ENCODE results near the gene ATP11A. TPM values are rescaled to one million over a fixed set of nuclear protein-coding genes. Genes with fewer than 3 reads are reported as not detected.

Gene ATP11A
- total and polyA plus RNA-seq, 9 of the 15 experiments (the other 6 are each of a cell fraction or from before 2014, with no cell fraction given): 0.38 to 34.2 (median 4.2) TPM

GRCh38 chr13:112742583-112742982, 52.7 kb downstream of the ATP11A start:
- in situ Hi-C loops (cut with MboI) (no loop called here), intact Hi-C loops (cut with micrococcal nuclease) (no loop called here)
- ChIA-PET POLR2A (no interaction called here), CTCF (ENCODE audit: low intra/inter-chr PET ratio) (no interaction called here)
- Histone ChIP-seq H4K20me1 (replicated peaks; ENCODE audit: control insufficient read depth, insufficient read depth, low read length) (peaks cover 24% of the 10 kb centered on the region), H3K27ac (ENCODE audit: extremely low read depth, low read depth, low read length) (no peak overlapping the region), H2AFZ (ENCODE audit: low read depth, low read length) (no peak overlapping the region), H3K36me3 (ENCODE audit: control insufficient read depth, insufficient read depth, low read length) (no peaks in the 10 kb centered on the region), H3K9me3 (replicated peaks; ENCODE audit: control insufficient read depth, insufficient read depth, low read depth, low read length) (no peaks in the 10 kb centered on the region), H3K79me2 (ENCODE audit: control insufficient read depth, insufficient read depth, low read length) (peaks cover 56% of the 10 kb centered on the region), H3K4me3 (no peak overlapping the region), H3K9ac (ENCODE audit: insufficient read depth in 1 of 2, low read depth in 2 of 2, low read length in 2 of 2) (no peak overlapping the region), H3K9me1 (ENCODE audit: control insufficient read depth, insufficient read depth, low read length) (no peaks in the 10 kb centered on the region), H3K27me3 (ENCODE audit: control insufficient read depth in 2 of 2, insufficient read depth in 2 of 2, low read length in 2 of 2) (no peaks in the 10 kb centered on the region), H3K4me1 (replicated peaks in 1 of 2; ENCODE audit: control insufficient read depth in 2 of 2, insufficient read depth in 2 of 2, low read length in 2 of 2) (peaks cover 4 to 13% of the 10 kb centered on the region in 2 experiments; a peak in 3 of 5 replicates), H3K4me2 (ENCODE audit: insufficient read depth, low read length) (no peak overlapping the region)
- no peak for TF ChIP-seq POU5F1 (IDR thresholded peaks at IDR 0.05; ENCODE audit: borderline replicate concordance, low read depth, low read length, partially characterized antibody)
- FAIRE-seq: no peak
- 91% methylated on average over 10 of the region's 14 CpGs for WGBS (ENCODE audit: insufficient coverage, low coverage, missing lambda C conversion rate)
- no TSS peak for BruUV-seq (replicated peaks)
- no peak for ATAC-seq
- no peak for DNase-seq (ENCODE audit: extremely low read depth in 1 of 4, low spot score in 3 of 4)

GRCh38 chr13:112743451-112744167, 53.8 kb downstream of the ATP11A start:
- H3K36me3 ChIP-seq (ENCODE audit: control insufficient read depth, insufficient read depth, low read length): no peaks in the 10 kb centered on the region
- H4K20me1 ChIP-seq (replicated peaks; ENCODE audit: control insufficient read depth, insufficient read depth, low read length): peaks cover 24% of the 10 kb centered on the region
- POLR2A ChIA-PET: interaction anchor here (0.9 kb wide), 1 partner anchor 19 kb away, joined by 3 read pairs; no protein-coding TSS in a partner anchor
- no peaks in the 10 kb centered on the region for H3K27me3 ChIP-seq (ENCODE audit: control insufficient read depth in 2 of 2, insufficient read depth in 2 of 2, low read length in 2 of 2)
- H3K4me1 ChIP-seq (replicated peaks in 1 of 2; ENCODE audit: control insufficient read depth in 2 of 2, insufficient read depth in 2 of 2, low read length in 2 of 2): peaks cover 3 to 13% of the 10 kb centered on the region in 2 experiments; a peak in 3 of 5 replicates
- in situ Hi-C loops (cut with MboI): no loop called here
- ATAC-seq (no peak), DNase-seq (ENCODE audit: extremely low read depth in 1 of 4, low spot score in 3 of 4) (no peak), FAIRE-seq (no peak)
- no TSS peak for BruUV-seq (replicated peaks)
- WGBS (ENCODE audit: insufficient coverage, low coverage, missing lambda C conversion rate): 82% methylated on average over 12 of the region's 12 CpGs
- H3K9me3 ChIP-seq (replicated peaks; ENCODE audit: control insufficient read depth, insufficient read depth, low read depth, low read length): no peaks in the 10 kb centered on the region
- H3K79me2 ChIP-seq (ENCODE audit: control insufficient read depth, insufficient read depth, low read length): peaks cover 53% of the 10 kb centered on the region
- no peak overlapping the region for H3K4me2 ChIP-seq (ENCODE audit: insufficient read depth, low read length)
- no peaks in the 10 kb centered on the region for H3K9me1 ChIP-seq (ENCODE audit: control insufficient read depth, insufficient read depth, low read length)
- no peak overlapping the region for H3K4me3 ChIP-seq
- CTCF ChIA-PET (ENCODE audit: low intra/inter-chr PET ratio): no interaction called here
- intact Hi-C loops (cut with micrococcal nuclease): no loop called here
- no peak overlapping the region for H3K27ac ChIP-seq (ENCODE audit: extremely low read depth, low read depth, low read length)
- no peak overlapping the region for H2AFZ ChIP-seq (ENCODE audit: low read depth, low read length)
- no peak overlapping the region for H3K9ac ChIP-seq (ENCODE audit: insufficient read depth in 1 of 2, low read depth in 2 of 2, low read length in 2 of 2)
- no peak for TF ChIP-seq ZNF77 (CRISPR knock-in tag; IDR thresholded peaks at IDR 0.05)
- no peak for TF ChIP-seq FOXM1 (IDR thresholded peaks at IDR 0.05; ENCODE audit: low read depth)
- no peak for TF ChIP-seq FOXM1 (CRISPR knock-in tag; IDR thresholded peaks at IDR 0.05; ENCODE audit: low read depth)
- TF ChIP-seq CTCFL (IDR thresholded peaks at IDR 0.05; ENCODE audit: borderline replicate concordance, insufficient read depth, low read depth, low read length, poor library complexity, severe bottlenecking): no peak
- TF ChIP-seq RFX7 (CRISPR knock-in tag; IDR thresholded peaks at IDR 0.05): no peak
- no peak for TF ChIP-seq ZNF398 (CRISPR knock-in tag; IDR thresholded peaks at IDR 0.05)
- no peak for TF ChIP-seq E2F5 (CRISPR knock-in tag; IDR thresholded peaks at IDR 0.05)
- TF ChIP-seq CCNT2 (IDR thresholded peaks at IDR 0.05; ENCODE audit: borderline replicate concordance, extremely low read depth, insufficient read length, low read depth, low read length): no peak
- no peak for TF ChIP-seq SLC30A9 (CRISPR knock-in tag; IDR thresholded peaks at IDR 0.05)
